PC-9 (cell line): Measurements from ENCODE around the gene BCAR1.

ENCODE experiments used
- CTCF ChIP-seq: fragments of 200-600 bp; sonication (generic); conservative IDR thresholded peaks from 2 replicates; pipeline ENCODE4 v1.6.1; 2017; ENCODE audit warnings: mixed run types, antibody characterized with exemption, mild to moderate bottlenecking, moderate library complexity
- EZH2 ChIP-seq: fragments of 200-600 bp; sonication (generic); IDR thresholded peaks from 2 replicates; pipeline ENCODE4 v1.8.0; 2017; ENCODE audit warnings: antibody characterized with exemption, low read depth

- TF ChIP-seq CTCF = no peak
- no peak for TF ChIP-seq EZH2
Observed at GRCh38 chr16:75243667-75244224, 7.7 kb downstream of the BCAR1 start.
